Chondrocyte (in vitro differentiated cells): ENCODE results near the gene VARS1. TPM values are rescaled to one million over a fixed set of nuclear protein-coding genes. Genes with fewer than 3 reads are reported as not detected.
A peak's percentile ranks its signal among the peaks of the same experiment; 100 is the strongest.
"Not testable (repeated sequence)": the region's sequence is repeated elsewhere in the genome, so short reads cannot be mapped to it uniquely, and the experiment has no call there.

ENCODE experiments used
- DNase-seq: peaks from one replicate; pipeline ENCODE4 v3.0.0; 2021; ENCODE audit warnings: mixed read lengths, low spot score
- H3K27ac Mint-ChIP-seq: one replicate; pipeline ENCODE4 v1.8.0; 2021; ENCODE audit warnings: mild to moderate bottlenecking, moderate library complexity, mixed read lengths; ENCODE audit not compliant: unreplicated experiment
- H3K27me3 Mint-ChIP-seq: 2 replicates; pipeline ENCODE4 v1.8.0; 2021; ENCODE audit warnings: low read depth, mixed read lengths
- H3K36me3 Mint-ChIP-seq: 2 replicates; pipeline ENCODE4 v1.8.0; 2021; ENCODE audit warnings: low read depth, mixed read lengths
- H3K4me1 Mint-ChIP-seq: 2 replicates; pipeline ENCODE4 v1.8.0; 2021; ENCODE audit warnings: low read depth, mild to moderate bottlenecking, mixed read lengths
- H3K4me3 Mint-ChIP-seq: one replicate; pipeline ENCODE4 v1.8.0; 2021; ENCODE audit warnings: mild to moderate bottlenecking, moderate library complexity, mixed read lengths; ENCODE audit not compliant: unreplicated experiment
- H3K9me3 Mint-ChIP-seq: 2 replicates; pipeline ENCODE4 v1.8.0; 2021; ENCODE audit warnings: low read depth, mixed read lengths
- total RNA-seq: library from RNA; stranded (reverse); gene quantifications from 3 replicates; pipeline ENCODE4 v1.2.1, GENCODE V29; 2021
- TF ChIP-seq, protein P1 (sequence below): fragments of 200-600 bp; sonication (generic); IDR thresholded peaks from 2 replicates; pipeline ENCODE4 v1.5.0; 2021; ENCODE audit warnings: antibody characterized with exemption, mild to moderate bottlenecking, moderate library complexity

VARS1 gene
- total RNA-seq, 1 donor from 2014 or later = 71.1 TPM

DNA sequence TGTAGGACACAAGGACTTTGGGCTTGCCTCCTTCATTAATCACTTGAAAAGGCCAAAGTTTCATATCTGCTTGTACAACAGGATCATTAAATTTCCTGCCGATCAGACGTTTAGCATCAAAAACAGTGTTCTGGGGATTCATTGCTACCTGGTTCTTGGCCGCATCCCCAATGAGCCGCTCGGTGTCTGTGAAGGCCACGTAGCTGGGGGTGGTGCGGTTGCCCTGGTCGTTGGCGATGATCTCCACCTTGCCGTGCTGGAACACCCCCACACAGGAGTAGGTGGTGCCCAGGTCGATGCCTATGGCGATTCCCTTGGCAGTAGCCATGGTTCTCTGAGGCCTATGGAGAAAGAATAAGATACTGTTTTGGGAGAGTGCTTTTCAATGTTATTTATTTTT lies 16.1 kb upstream of the VARS1 start:
- Mint-ChIP-seq H3K27me3 (no peaks in the 10 kb centered on the region), H3K4me1 (peaks cover 16% of the 10 kb centered on the region), H3K36me3 (no peaks in the 10 kb centered on the region), H3K4me3 (no peak overlapping the region), H3K9me3 (no peaks in the 10 kb centered on the region), H3K27ac (no peak overlapping the region)
- TF ChIP-seq, protein P1, sequence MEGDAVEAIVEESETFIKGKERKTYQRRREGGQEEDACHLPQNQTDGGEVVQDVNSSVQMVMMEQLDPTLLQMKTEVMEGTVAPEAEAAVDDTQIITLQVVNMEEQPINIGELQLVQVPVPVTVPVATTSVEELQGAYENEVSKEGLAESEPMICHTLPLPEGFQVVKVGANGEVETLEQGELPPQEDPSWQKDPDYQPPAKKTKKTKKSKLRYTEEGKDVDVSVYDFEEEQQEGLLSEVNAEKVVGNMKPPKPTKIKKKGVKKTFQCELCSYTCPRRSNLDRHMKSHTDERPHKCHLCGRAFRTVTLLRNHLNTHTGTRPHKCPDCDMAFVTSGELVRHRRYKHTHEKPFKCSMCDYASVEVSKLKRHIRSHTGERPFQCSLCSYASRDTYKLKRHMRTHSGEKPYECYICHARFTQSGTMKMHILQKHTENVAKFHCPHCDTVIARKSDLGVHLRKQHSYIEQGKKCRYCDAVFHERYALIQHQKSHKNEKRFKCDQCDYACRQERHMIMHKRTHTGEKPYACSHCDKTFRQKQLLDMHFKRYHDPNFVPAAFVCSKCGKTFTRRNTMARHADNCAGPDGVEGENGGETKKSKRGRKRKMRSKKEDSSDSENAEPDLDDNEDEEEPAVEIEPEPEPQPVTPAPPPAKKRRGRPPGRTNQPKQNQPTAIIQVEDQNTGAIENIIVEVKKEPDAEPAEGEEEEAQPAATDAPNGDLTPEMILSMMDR = no peak
- no peak for DNase-seq

DNA sequence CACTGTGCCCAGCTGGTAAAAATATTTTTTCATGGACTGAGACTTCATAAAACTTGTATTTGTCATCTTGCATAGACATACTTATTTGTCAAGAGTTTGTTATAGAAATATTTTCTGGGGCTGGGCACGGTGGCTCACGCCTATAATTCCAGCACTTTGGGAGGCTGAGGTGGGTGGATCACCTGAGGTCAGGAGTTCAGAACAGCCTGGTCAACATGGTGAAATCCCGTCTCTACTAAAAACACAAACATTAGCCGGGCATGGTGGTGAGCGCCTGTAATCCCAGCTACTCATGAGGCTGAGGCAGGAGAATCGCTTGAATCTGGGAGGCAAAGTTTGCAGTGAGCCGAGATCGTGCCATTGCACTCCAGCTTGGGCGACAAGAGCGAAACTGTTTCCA lies 13.0 kb upstream of the VARS1 start:
- H3K9me3 Mint-ChIP-seq, DNase-seq, H3K36me3 Mint-ChIP-seq, H3K4me3 Mint-ChIP-seq, H3K27ac Mint-ChIP-seq, H3K27me3 Mint-ChIP-seq: not testable (repeated sequence)
- H3K4me1 Mint-ChIP-seq = peaks cover 16% of the 10 kb centered on the region

DNA sequence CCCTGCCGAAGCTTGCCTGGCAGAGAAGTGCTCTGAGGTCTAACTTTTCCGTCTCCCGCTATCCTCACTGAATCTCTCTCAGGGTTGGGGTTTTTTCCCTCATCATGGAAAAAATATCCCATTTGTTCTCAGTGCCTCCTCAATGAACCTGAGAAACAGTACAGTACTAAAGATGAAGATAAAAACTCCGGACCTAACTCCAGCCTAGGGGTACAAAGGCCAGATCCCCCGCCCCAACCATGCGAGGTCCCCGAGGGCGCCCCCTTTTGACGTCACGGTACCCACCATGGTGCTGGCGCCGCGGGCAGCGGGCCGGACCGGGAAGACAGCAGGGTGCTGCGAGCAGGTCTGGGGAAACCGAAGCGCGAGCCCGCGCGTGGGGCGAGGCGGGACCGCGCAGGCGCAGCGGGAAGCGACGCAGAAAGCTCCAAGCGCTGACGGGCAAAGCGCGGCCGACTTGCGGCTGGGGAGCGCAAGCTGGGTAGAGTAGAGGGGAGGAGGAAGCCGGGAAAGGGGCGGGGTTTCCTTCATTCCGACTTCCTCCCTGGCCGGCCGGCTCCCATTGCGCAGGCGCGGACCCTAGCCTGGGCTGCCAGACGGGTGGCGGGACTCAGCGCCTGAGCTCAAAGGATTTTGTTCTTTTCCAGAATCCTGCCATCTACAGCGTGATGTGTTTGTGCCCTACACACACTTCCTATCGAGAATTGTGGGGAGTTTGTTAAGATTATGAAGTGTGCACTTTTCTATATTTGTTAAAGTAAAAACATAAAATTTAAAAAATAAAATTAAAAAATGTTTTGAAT lies 11.1 kb upstream of the VARS1 start, which contains the start of gene LSM2:
LSM2 (minus strand) TSS at position 497 of the 803 bp plus-strand sequence; CDS start at position 288, 209 bp downstream.
- H3K27ac Mint-ChIP-seq = peak within 1 kb of the TSS; percentile 95
- H3K9me3 Mint-ChIP-seq = no peaks in the 10 kb centered on the region
- H3K4me3 Mint-ChIP-seq = peak within 1 kb of the TSS; percentile 91
- peaks cover 15% of the 10 kb centered on the region for H3K4me1 Mint-ChIP-seq
- DNase-seq = peak; percentile 99
- H3K36me3 Mint-ChIP-seq = no peaks in the 10 kb centered on the region
- TF ChIP-seq, protein P1 = peak; percentile 71
- no peaks in the 10 kb centered on the region for H3K27me3 Mint-ChIP-seq

DNA sequence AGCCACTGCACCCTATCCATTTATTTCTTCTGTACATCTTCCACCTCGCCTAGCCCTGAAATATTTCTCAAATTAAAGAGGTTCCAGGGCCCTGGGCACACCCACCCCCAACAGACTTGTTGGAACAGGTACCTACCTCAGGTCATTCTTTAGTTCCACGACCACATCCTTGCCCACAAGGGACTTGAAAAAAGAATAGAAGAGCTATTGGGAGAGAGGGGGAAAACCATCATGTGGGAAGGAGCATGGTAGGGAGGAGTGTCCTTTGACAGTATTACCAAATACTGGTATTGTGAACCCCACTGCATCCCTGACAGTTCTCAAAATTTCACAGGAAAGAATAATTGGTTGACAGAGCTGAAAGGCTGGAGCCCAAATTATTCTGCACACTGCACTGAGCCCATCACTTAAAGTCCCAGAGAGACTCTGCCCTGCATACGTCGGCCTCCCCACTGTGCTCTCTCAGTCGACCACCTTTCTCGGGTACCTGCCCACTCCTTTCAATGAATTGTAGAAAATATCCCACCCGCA lies 10.5 kb upstream of the VARS1 start:
- Mint-ChIP-seq H3K27me3 (no peaks in the 10 kb centered on the region), H3K36me3 (no peaks in the 10 kb centered on the region), H3K4me1 (peaks cover 15% of the 10 kb centered on the region), H3K4me3 (peak overlapping the region; percentile 91), H3K27ac (peak overlapping the region; percentile 95), H3K9me3 (no peaks in the 10 kb centered on the region)
- TF ChIP-seq, protein P1 = no peak
- DNase-seq = peak; percentile 22

DNA sequence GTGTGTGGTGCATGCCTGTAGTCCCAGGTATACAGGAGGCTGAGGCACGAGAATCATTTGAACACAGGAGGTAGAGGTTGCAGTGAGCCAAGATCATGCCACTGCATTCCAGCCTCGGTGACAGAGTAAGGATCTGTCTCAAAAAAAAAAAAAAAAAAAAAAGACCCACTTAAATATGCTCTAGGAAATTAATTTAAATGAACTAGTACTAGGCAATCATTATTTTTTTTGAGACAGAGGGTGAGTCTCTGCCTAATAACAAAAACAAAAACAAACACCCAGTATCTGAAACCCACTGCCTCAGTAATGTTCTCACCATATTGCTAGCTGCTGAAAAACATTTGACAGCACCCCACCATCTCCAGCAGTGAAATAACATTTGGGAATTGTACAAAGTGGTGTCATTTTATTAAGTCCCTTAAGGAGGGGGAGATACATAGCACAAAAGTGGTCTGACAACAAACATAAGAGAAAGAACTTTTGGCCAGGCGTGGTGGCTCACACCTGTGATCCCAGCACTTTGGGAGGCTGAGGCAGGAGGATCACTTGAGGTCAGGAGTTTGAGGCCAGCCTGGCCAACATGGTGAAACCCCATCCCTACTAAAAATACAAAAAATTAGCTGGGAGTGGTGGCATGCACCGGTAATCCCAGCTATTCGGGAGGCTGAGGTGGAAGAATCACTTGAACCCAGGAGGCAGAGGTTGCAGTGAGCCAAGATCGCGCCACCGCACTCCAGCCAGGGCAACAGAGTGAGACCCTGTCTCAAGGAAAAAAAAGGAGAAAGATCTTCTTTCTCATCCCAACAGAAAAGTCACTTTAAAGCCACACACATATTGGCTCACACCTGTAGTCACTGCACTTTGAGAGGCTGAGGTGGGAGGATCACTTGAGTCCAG lies 5.7 kb upstream of the VARS1 start:
- H3K4me3 Mint-ChIP-seq, H3K36me3 Mint-ChIP-seq, H3K4me1 Mint-ChIP-seq, H3K9me3 Mint-ChIP-seq, H3K27me3 Mint-ChIP-seq, H3K27ac Mint-ChIP-seq: not testable (repeated sequence)
- DNase-seq = peak; percentile 24

DNA sequence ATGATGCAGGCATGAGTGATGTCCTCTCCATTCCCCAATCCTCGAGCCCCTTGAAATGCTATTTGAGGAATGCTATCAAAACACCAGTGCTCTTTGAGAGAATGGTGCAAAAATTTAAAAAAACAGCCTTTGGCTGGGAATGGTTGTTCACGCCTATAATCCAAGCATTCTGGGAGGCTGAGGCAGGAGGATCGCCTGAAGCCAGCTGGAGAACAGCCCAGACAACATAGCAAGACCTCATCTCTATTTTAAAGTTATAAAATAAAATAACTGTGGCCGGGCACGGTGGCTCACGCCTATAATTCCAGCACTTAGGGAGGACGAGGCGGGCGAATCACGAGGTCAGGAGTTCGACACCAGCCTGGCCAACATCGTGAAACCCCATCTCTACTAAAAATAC lies 4.2 kb upstream of the VARS1 start:
- Mint-ChIP-seq H3K36me3 (no peaks in the 10 kb centered on the region), H3K27ac (peak overlapping the region; percentile 27)
- TF ChIP-seq, protein P1 = no peak

More for the DNA sequence above, 4.2 kb upstream of the VARS1 start:
- no peaks in the 10 kb centered on the region for H3K27me3 Mint-ChIP-seq
- no peaks in the 10 kb centered on the region for H3K9me3 Mint-ChIP-seq
- no peaks in the 10 kb centered on the region for H3K4me1 Mint-ChIP-seq
- H3K4me3 Mint-ChIP-seq = no peak overlapping the region
- DNase-seq = peak; percentile 20
